C4-2B (cell line): ENCODE results near the gene TMPRSS9.

Experiments used
- CTCF ChIP-seq: fragments of 450-650 bp; conservative IDR thresholded peaks from 2 replicates; pipeline ENCODE4 v1.5.1; 2017; ENCODE audit warnings: mild to moderate bottlenecking
- ZFX ChIP-seq: fragments of 450-650 bp; IDR thresholded peaks from 2 replicates; pipeline ENCODE4 v1.6.1; 2017

- TF ChIP-seq CTCF: no peak
- no peak for TF ChIP-seq ZFX
These were observed 19.4 kb upstream of the TMPRSS9 start for GRCh38 chr19:2340496-2341243.
